ENCODE measurements around the gene PRDX3. TPM values are rescaled to one million over a fixed set of nuclear protein-coding genes. Genes with fewer than 3 reads are reported as not detected.

Gene PRDX3
- total RNA-seq, 1 experiment from 2014 or later: 213 TPM

GRCh38 chr10:119119400-119119799, 59.2 kb downstream of the PRDX3 start:
- Histone ChIP-seq H3K4me3 (ENCODE audit: low read depth, low read length) (no peak overlapping the region), H3K36me3 (ENCODE audit: control insufficient read depth, insufficient read depth, low read length) (no peaks in the 10 kb centered on the region; the same call in 1 of the 2 replicates), H3K9me3 (no peaks in the 10 kb centered on the region), H3K27me3 (replicated peaks; ENCODE audit: control insufficient read depth, insufficient read depth, low read length) (no peaks in the 10 kb centered on the region), H3K4me1 (peaks cover 7% of the 10 kb centered on the region)
- BruUV-seq (replicated peaks): no TSS peak
- DNase-seq: no peak
- TF ChIP-seq CTCF (IDR thresholded peaks at IDR 0.05; ENCODE audit: insufficient read depth in 1 of 2, low read depth in 1 of 2, low read length in 1 of 2, severe bottlenecking in 1 of 2, unreplicated experiment in 1 of 2): no peak
- Mint-ChIP-seq H3K4me3 (ENCODE audit: unreplicated experiment) (no peak overlapping the region), H3K27ac (ENCODE audit: unreplicated experiment) (no peak overlapping the region), H3K27me3 (ENCODE audit: insufficient read depth, unreplicated experiment) (no peaks in the 10 kb centered on the region), H3K36me3 (ENCODE audit: insufficient read depth, unreplicated experiment) (peaks cover 71% of the 10 kb centered on the region), H3K9me3 (ENCODE audit: unreplicated experiment) (no peaks in the 10 kb centered on the region), H3K4me1 (ENCODE audit: low read depth, unreplicated experiment) (peaks cover 1% of the 10 kb centered on the region)
- ChIA-PET POLR2A (no interaction called here), CTCF (no interaction called here)
- intact Hi-C loops (cut with micrococcal nuclease; ENCODE audit: unreplicated experiment): no loop called here

- Mint-ChIP-seq H3K4me1 (ENCODE audit: low read depth, unreplicated experiment) (peaks cover 8% of the 10 kb centered on the region), H3K27ac (ENCODE audit: unreplicated experiment) (no peak overlapping the region), H3K27me3 (ENCODE audit: insufficient read depth, unreplicated experiment) (no peaks in the 10 kb centered on the region), H3K36me3 (ENCODE audit: insufficient read depth, unreplicated experiment) (peaks cover 79% of the 10 kb centered on the region), H3K9me3 (ENCODE audit: unreplicated experiment) (no peaks in the 10 kb centered on the region), H3K4me3 (ENCODE audit: unreplicated experiment) (no peak overlapping the region)
- no peak for TF ChIP-seq CTCF (IDR thresholded peaks at IDR 0.05; ENCODE audit: insufficient read depth in 1 of 2, low read depth in 1 of 2, low read length in 1 of 2, severe bottlenecking in 1 of 2, unreplicated experiment in 1 of 2)
- CTCF ChIA-PET: no interaction called here
- Histone ChIP-seq H3K4me3 (ENCODE audit: low read depth, low read length) (no peak overlapping the region), H3K27me3 (replicated peaks; ENCODE audit: control insufficient read depth, insufficient read depth, low read length) (no peaks in the 10 kb centered on the region), H3K36me3 (ENCODE audit: control insufficient read depth, insufficient read depth, low read length) (peaks cover 1% of the 10 kb centered on the region; the same call in 1 of the 2 replicates), H3K4me1 (peaks cover 16% of the 10 kb centered on the region), H3K9me3 (no peaks in the 10 kb centered on the region)
- no TSS peak for BruUV-seq (replicated peaks)
- POLR2A ChIA-PET: interaction anchor here (0.6 kb wide), 1 partner anchor 134 kb away, joined by 5 read pairs; no protein-coding TSS in a partner anchor
- intact Hi-C loops (cut with micrococcal nuclease; ENCODE audit: unreplicated experiment): no loop called here
- DNase-seq: no peak
Measured at GRCh38 chr10:119118231-119118630, 60.4 kb downstream of the PRDX3 start.

Other genes starting within 250 kb of the PRDX3 start
- 4.6 and 5.9 TPM in 2 replicates for gene NANOS1, start 149.1 kb downstream of the PRDX3 start, total RNA-seq (2022)
- gene EIF3A, start 98.0 kb downstream of the PRDX3 start, total RNA-seq (2022): 146 and 150 TPM in 2 replicates
- gene DENND10, start 74.7 kb downstream of the PRDX3 start, total RNA-seq (2022): 60.4 and 80.8 TPM in 2 replicates
- 45.3 and 45.9 TPM in 2 replicates for gene SFXN4, start 13.1 kb downstream of the PRDX3 start, total RNA-seq (2022)
- gene GRK5, start 28.8 kb upstream of the PRDX3 start, total RNA-seq (2022): 7.7 and 8.9 TPM in 2 replicates

All from Caco-2 (cell line).